Hepatocyte (in vitro differentiated cells): Measurements from ENCODE around the gene GRP. TPM values are rescaled to one million over a fixed set of nuclear protein-coding genes. Genes with fewer than 3 reads are reported as not detected.

ENCODE experiments used
- DNase-seq: peaks from one replicate; pipeline ENCODE4 v3.0.0-alpha.2; 2016; ENCODE audit warnings: low spot score
- H2AFZ ChIP-seq: fragments of 200-600 bp; sonication (generic); 2 replicates; pipeline ENCODE4 v1.6.0; 2016; ENCODE audit warnings: antibody characterized with exemption, mild to moderate bottlenecking
- H3K27ac ChIP-seq: fragments of 200-600 bp; sonication (generic); 2 replicates; pipeline ENCODE4 v1.5.1; 2016; ENCODE audit warnings: mild to moderate bottlenecking
- H3K27me3 ChIP-seq: fragments of 200-600 bp; sonication (generic); 2 replicates; pipeline ENCODE4 v1.6.1; 2016
- H3K36me3 ChIP-seq: fragments of 200-600 bp; sonication (generic); replicated peaks from 2 replicates; pipeline ENCODE4 v1.5.1; 2016; ENCODE audit warnings: low read depth; ENCODE audit not compliant: insufficient read depth
- H3K4me1 ChIP-seq: fragments of 200-600 bp; sonication (generic); 2 replicates; pipeline ENCODE4 v1.5.1; 2016; ENCODE audit warnings: mild to moderate bottlenecking, moderate library complexity; ENCODE audit not compliant: insufficient read depth
- H3K4me2 ChIP-seq: fragments of 200-600 bp; sonication (generic); 2 replicates; pipeline ENCODE4 v1.6.0; 2016
- H3K4me3 ChIP-seq: fragments of 200-600 bp; sonication (generic); 2 replicates; pipeline ENCODE4 v1.5.1; 2016; ENCODE audit warnings: mild to moderate bottlenecking
- H3K79me2 ChIP-seq: fragments of 200-600 bp; sonication (generic); 2 replicates; pipeline ENCODE4 v1.6.0; 2017; ENCODE audit warnings: mild to moderate bottlenecking
- H3K9me2 ChIP-seq: fragments of 200-600 bp; sonication (generic); replicated peaks from 2 replicates; pipeline ENCODE4 v1.6.0; 2017; ENCODE audit warnings: mild to moderate bottlenecking; ENCODE audit not compliant: insufficient read depth
- H3K9me3 ChIP-seq: fragments of 200-600 bp; sonication (generic); 2 replicates; pipeline ENCODE4 v1.5.1; 2016; ENCODE audit warnings: low read depth, mild to moderate bottlenecking
- H4K20me1 ChIP-seq: fragments of 200-600 bp; sonication (generic); 2 replicates; pipeline ENCODE4 v1.6.0; 2016; ENCODE audit warnings: mild to moderate bottlenecking; ENCODE audit not compliant: insufficient read depth, poor library complexity, severe bottlenecking
- EZH2 ChIP-seq: fragments of 200-600 bp; sonication (generic); IDR thresholded peaks from 2 replicates; pipeline ENCODE4 v1.6.1; 2016; ENCODE audit warnings: antibody characterized with exemption, mild to moderate bottlenecking, borderline replicate concordance
- EZH2phosphoT487 ChIP-seq: fragments of 200-600 bp; sonication (generic); IDR thresholded peaks from one replicate; pipeline ENCODE4 v1.6.1; 2018; ENCODE audit warnings: antibody characterized with exemption, mild to moderate bottlenecking, low read depth, moderate library complexity; ENCODE audit not compliant: unreplicated experiment, severe bottlenecking
- WGBS: methylation state at CpG from one replicate; pipeline ENCODE4 v1.1.6; 2016; ENCODE audit warnings: low lambda C conversion rate; ENCODE audit errors: missing lambda C conversion rate; 5-methylcytosine and 5-hydroxymethylcytosine counted together
- polyA plus RNA-seq: library from polyadenylated mRNA; unstranded; fragments of >200 nt; fragmentation: Nextera tagmentation; extraction: Ambion mirVana; gene quantifications from 2 replicates; pipeline ENCODE4 v1.2.1, GENCODE V29; 2016
- total RNA-seq: library from RNA; depleted of rRNA; stranded (reverse); fragments of >200 nt; gene quantifications from 2 replicates; pipeline ENCODE4 v1.2.3, GENCODE V29; 2014
- TF ChIP-seq, protein P1 (sequence below): fragments of 200-600 bp; sonication (generic); IDR thresholded peaks from 2 replicates; pipeline ENCODE4 v1.5.1; 2016; ENCODE audit warnings: antibody characterized with exemption, mild to moderate bottlenecking; ENCODE audit not compliant: poor library complexity

The GRP gene
- total and polyA plus RNA-seq, 2 experiments from 2014 or later = 0.71 to 2.6 TPM

DNA sequence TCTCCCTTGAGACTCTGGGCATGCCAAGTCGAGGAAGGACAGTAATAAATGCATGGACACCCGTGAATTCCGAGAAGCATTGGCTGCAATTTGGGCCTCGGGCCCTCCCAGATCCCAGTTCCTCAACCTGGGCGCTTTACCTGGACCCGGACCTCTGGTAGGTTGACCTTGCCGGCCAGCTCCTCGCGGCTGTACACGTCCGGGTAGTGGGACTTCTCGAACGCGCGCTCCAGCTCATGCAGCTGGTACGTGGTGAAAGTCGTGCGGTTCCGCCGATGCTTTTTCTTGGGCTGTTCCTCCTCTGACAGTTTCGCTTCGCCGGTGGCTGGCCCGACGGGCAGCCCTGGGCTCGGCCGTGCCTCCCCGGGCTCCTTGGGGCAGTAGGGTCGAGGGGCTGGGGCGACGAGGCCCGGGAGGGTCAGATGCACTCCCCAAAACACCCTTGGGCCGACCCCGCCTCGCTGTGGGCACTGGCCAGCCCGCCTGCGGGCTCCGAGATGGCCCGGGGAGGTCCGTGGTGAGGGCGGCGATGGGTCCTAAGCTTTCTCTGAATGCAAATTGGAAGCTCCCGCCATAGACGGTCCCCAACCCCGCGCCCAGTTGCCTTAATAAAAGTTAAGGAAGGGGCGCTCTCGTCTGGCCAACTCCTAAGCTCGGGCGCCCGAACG, 52.4 kb downstream of the GRP start:
- Histone ChIP-seq H3K27ac (no peak overlapping the region), H3K9me2 (no peaks in the 10 kb centered on the region), H3K79me2 (no peaks in the 10 kb centered on the region)

DNA sequence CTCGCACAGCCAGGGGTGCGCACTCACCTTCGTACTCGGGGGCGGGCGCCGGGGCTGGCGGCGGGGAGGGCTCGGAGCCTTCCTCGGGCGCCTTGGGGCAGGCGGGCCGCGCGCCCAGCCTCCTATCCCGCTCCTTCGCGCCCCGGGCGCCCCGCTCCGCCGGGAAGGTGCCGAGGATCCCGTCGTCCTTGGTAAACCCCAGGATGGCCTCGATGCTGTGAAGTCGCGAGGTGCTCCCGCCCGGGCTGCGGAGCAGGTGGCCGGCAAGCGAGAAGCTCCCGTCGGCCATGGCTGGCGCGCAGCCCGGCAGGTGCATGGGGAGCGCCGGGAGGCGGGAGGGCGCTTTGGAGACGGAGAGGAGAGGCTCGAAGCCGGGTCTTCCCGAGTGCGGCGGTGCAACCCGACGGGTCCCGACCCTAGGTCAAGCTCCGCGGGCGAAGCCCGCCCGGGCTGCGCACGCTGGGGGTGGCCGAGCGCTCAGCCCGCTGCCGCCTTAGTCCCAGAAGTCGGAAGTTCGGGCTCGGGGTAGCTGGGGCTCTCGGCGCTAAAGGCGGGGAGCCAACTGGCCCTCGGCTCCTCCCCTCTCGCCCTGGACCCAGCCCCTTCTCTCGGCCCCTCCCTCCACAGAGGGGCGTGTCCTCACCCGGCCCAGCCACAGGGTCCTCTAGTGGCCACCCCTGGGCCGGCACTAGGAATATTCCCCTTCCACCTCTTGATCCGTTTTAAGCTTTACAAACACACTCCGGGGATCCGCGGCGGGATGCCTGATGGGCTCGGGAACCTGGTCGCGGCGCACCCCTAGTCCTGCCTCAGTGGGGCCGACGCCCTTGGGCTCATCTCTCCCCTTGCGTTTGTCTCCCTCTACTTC, 53.2 kb downstream of the GRP start, which contains the start of gene RAX:
TSS of gene RAX (minus strand) at position 564 of the 868 bp plus-strand sequence. CDS start at position 316, 248 bp downstream.
- H3K4me2 ChIP-seq = peak within 1 kb of the TSS; percentile 73
- H4K20me1 ChIP-seq = no peaks in the 10 kb centered on the region
- no peak within 1 kb of the TSS for H3K4me3 ChIP-seq
- H3K36me3 ChIP-seq = no peaks in the 10 kb centered on the region
- WGBS = 1% methylated on average over 66 of the region's 88 CpGs
- H3K9me2 ChIP-seq = no peaks in the 10 kb centered on the region
- peak; percentile 50 for DNase-seq
- H3K4me1 ChIP-seq = peaks cover 17% of the 10 kb centered on the region
- H3K27me3 ChIP-seq = peaks cover 98% of the 10 kb centered on the region
- no peaks in the 10 kb centered on the region for H3K79me2 ChIP-seq
- peak within 1 kb of the TSS; percentile 31 for H2AFZ ChIP-seq
- TF ChIP-seq EZH2phosphoT487 = no peak
- TF ChIP-seq, protein P1, sequence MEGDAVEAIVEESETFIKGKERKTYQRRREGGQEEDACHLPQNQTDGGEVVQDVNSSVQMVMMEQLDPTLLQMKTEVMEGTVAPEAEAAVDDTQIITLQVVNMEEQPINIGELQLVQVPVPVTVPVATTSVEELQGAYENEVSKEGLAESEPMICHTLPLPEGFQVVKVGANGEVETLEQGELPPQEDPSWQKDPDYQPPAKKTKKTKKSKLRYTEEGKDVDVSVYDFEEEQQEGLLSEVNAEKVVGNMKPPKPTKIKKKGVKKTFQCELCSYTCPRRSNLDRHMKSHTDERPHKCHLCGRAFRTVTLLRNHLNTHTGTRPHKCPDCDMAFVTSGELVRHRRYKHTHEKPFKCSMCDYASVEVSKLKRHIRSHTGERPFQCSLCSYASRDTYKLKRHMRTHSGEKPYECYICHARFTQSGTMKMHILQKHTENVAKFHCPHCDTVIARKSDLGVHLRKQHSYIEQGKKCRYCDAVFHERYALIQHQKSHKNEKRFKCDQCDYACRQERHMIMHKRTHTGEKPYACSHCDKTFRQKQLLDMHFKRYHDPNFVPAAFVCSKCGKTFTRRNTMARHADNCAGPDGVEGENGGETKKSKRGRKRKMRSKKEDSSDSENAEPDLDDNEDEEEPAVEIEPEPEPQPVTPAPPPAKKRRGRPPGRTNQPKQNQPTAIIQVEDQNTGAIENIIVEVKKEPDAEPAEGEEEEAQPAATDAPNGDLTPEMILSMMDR = peak; percentile 11
- TF ChIP-seq EZH2 = peak; percentile 47
- no peaks in the 10 kb centered on the region for H3K9me3 ChIP-seq
- H3K27ac ChIP-seq = no peak within 1 kb of the TSS

More for the DNA sequence above, 52.4 kb downstream of the GRP start:
- H3K4me1 ChIP-seq = peaks cover 17% of the 10 kb centered on the region
- TF ChIP-seq, protein P1 = no peak
- peak; percentile 79 for TF ChIP-seq EZH2
- H3K4me3 ChIP-seq = no peak overlapping the region
- no peaks in the 10 kb centered on the region for H3K9me3 ChIP-seq
- H3K36me3 ChIP-seq = no peaks in the 10 kb centered on the region
- no peak for DNase-seq
- H2AFZ ChIP-seq = peak overlapping the region; percentile 31
- H3K4me2 ChIP-seq = peak overlapping the region; percentile 73
- no peaks in the 10 kb centered on the region for H4K20me1 ChIP-seq
- H3K27me3 ChIP-seq = peaks cover 98% of the 10 kb centered on the region
- 6% methylated on average over 52 of the region's 52 CpGs for WGBS

DNA sequence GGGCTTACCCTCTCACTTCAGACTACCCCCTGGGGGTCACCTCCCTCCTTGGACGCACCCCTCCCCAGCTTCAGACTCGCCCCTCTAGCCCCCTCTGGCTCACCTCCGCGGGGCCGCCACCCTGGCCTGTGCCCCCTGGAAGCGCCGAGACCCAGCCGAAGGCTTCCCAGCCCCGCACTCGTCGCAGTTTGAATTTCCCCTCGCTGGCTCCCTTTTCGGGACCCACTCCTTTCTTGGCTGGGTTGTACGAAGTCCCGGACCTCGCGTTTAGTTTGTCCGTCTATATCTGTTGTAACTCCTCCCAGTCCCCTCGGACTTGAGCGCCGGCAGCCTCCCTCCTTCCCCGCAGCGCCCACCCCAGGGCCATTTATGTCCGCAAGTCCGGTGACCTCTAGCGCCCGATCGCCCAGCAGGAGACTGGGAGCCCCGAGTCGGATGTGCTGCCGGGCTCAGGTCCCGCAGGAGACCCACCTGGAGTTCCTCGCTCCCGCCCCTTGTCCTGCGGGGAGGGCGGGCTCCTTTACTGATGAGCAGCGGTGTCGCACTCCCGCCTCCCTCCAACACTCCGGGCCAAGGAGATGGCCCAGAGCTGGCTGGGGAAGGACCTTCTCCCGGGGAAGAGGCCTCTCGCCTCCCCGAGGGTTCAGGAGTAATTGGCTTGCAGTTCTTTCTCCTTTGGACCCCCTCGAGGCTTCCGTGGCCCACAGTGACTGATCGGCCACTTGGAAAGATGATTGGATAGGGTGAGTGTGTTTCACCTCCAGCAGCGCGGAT, 54.0 kb downstream of the GRP start:
- no peak for DNase-seq
- Histone ChIP-seq H3K9me3 (no peaks in the 10 kb centered on the region), H3K27ac (no peak overlapping the region), H3K27me3 (peaks cover 97% of the 10 kb centered on the region), H3K4me2 (peak overlapping the region; percentile 73), H2AFZ (no peak overlapping the region), H3K9me2 (no peaks in the 10 kb centered on the region), H3K4me3 (no peak overlapping the region), H4K20me1 (no peaks in the 10 kb centered on the region), H3K36me3 (no peaks in the 10 kb centered on the region), H3K79me2 (no peaks in the 10 kb centered on the region), H3K4me1 (peaks cover 9% of the 10 kb centered on the region)
- no peak for TF ChIP-seq EZH2phosphoT487
- peak; percentile 94 for TF ChIP-seq EZH2
- TF ChIP-seq, protein P1 = no peak
- 4% methylated on average over 31 of the region's 48 CpGs for WGBS
